Measurements from ENCODE around the gene DEFB108B.
"Not testable (repeated sequence)": the region's sequence is repeated elsewhere in the genome, so short reads cannot be mapped to it uniquely, and the experiment has no call there.

The DEFB108B gene, protein sequence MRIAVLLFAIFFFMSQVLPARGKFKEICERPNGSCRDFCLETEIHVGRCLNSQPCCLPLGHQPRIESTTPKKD

DNA sequence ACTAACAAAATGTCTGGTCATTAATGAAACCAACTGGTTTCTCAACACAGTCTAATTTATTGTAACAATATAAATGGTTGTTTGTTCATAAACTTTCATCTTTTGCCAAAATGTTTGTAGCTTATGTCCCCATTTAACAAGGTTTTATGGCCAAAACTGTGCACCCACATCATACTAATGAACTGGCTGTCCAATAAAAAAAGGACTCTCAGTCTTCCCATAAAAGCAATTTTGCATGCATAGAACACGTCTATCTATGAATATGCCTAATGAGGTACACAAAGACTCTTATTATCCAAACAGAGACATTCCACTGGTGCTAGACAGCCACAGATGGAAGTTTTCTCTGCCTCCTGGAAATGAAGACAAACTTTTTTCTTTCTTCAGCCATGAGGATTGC is at the start of gene DEFB108B:
Gene DEFB108B, plus strand, starts transcription at position 390 of the 400 bp plus-strand sequence. Its CDS starts 0 bp downstream, at position 390.
- DNase-seq: not testable (repeated sequence)

GRCh38 chr11:71786114-71786847 is 46.7 kb upstream of the DEFB108B start:
- DNase-seq: not testable (repeated sequence)

GRCh38 chr11:71786848-71787097 is 46.2 kb upstream of the DEFB108B start:
- DNase-seq: peak; percentile 94

DNA sequence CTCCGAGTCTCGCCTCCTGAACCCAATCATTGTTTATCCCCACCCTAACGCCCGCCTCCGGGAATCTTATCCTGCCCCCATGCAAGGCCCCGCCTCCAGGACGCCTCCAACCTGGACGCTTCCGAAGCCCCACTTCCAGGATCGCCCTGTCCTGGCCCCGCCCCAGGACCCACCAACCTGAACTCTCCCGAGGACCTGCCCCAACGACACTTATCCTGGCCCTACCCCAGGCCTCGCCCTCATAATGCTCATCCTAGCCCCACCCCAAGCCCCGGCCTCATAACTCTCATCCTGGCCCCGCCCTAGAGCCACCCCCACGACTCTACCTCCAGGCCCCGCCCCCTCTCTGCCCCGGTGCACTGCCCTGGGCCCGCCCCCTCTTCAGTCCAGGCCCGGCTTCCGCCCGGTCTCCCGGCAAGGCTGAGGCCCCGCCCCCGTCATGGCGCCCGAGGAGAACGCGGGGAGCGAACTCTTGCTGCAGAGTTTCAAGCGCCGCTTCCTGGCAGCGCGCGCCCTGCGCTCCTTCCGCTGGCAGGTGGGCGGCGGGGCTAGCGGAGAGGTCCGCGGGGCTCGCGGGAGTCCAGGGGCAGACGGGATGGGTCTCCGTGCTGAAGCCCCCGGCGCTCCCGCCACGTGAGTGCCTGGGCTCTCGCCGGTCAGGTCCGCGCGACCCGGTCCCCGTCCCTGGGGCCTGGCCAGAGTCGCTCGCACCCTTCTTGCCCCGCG is 45.7 kb upstream of the DEFB108B start:
- peak; percentile 94 for DNase-seq

DNA sequence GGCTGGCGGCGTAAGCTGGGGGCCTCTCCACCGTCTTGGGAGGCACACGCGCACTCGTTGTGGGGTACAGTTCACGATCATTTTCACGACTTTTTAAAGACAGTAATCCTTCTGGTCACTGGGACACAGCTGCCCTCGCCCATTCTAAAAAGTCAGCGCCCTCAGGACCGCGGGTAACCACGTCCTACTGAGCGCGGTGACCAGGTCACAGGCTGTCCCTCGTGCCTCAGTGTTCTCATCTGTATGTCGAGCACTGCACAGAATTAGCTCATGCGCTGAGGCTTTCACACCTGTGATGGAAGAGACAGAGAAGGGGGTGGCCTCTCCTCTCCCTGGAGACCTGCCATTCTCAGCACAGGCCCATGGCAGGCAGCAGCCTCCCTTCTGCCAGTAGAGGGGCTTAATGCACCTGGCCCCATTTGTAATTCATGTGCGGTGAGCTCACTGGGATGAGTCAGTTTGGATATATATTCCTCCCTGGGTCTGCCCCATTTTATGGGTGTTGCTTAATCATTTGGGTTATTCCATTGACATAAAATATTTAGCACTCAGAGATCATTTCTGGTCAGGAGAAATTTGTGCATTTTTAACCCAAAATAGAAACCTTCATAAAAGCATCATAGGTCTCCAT is 45.1 kb upstream of the DEFB108B start:
- DNase-seq: not testable (repeated sequence)

DNA sequence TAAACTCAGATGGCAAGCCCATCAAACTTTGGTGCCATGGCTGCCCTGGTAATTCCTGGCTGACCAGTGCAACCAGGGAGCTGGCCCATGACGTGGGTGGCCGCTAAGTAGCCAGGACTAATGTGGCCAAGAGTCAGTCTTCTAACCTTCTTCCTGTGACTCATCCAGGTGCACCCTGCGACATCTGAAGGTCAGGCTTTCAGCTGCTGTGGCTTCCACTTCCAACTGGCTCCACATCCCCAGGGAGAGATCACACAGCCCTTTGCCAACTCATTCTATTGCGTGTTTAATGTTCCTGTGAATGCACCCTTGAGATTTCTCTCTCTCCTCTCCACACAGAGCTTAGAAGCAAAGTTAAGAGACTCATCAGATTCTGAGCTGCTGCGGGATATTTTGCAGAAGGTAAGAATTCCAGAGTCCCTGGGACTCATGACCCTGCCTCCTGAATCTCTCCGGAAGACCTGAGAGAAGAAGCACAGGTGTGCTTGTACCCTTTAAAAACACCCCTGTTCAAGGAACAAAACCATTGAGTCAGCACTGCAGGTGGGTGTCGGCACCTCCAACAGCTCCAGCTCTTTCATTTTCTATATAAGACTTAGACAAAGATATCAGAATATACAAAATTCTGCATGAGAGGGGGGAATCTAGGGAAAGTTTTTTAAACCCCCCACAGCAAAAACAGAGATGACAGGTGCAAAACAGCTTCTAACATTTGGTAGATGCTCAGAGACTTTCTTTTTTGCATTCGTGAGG is 43.4 kb upstream of the DEFB108B start:
- DNase-seq: not testable (repeated sequence)

DNA sequence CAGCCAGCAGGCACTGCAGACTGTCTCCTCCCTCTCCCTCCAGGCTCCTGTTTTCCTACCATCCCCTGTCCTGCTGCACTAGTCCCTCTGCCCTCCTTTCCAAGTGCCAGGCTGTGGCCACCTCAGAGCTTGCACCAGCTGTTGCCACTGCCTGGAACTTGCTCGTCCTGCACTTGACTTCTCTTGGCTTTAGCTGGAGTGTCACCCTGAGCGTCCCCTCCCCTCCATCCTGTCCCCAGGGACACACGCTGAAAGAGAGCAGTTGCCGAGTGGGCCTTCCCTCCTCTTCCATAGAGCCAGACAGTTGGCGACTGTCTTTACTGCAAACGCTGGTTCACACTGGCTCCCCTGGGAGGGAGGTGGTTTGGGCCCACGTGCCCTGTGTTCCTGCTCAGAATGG is 41.9 kb upstream of the DEFB108B start:
- DNase-seq: not testable (repeated sequence)

DNA sequence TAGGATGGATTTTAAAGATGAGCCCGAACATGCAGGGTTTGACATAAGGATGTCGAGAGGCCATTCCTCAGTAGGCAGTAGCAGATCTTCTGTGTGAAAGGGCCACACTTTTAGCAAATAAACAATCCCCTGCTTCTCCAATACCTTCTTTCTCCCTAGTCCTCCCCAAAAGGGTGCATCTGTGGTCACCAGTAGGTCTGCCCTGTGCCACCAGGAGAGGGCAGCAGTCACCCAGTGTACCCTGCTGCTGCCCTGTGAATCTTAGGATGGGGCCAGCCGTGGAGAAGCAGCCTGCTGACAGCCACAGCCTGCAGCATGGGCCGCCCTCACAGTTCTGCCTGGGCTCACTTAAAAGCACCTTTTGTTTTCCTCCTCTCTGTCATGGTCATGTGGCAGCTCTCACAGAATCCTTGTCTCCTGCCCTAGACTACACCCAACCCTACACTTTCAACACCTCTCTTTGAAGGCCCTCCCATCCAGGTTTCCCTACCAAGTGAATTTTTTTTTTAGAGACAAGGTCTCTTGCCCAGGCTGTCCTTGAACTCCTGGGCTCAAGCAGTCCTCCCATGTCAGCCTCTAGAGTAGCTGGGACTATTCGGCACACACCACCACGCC is 40.3 kb upstream of the DEFB108B start:
- not testable (repeated sequence) for DNase-seq

- not testable (repeated sequence) for DNase-seq
These were observed 38.5 kb upstream of the DEFB108B start for GRCh38 chr11:71794386-71795040.

DNA sequence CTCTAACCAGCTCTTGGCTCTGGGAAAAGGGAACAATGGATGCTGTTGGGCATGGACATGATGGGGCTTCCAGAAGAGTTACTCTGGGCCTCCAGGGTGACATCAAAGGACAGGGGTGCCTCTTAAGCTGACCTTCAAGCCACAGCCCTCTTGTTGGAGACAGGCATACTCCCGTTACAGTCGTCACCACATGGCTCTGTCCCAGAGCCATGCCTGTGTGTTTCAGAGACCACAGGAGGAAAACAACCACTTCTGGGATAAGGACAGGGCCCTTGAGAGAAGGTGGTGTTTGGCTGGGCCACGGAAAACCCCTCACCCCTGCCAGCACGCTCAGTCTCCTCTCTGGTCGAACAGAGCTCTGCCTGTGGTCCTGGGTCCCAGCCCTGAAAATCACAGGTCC is 37.8 kb upstream of the DEFB108B start:
- DNase-seq: not testable (repeated sequence)

GRCh38 chr11:71796016-71796415 is 37.0 kb upstream of the DEFB108B start:
- DNase-seq: not testable (repeated sequence)

DNA sequence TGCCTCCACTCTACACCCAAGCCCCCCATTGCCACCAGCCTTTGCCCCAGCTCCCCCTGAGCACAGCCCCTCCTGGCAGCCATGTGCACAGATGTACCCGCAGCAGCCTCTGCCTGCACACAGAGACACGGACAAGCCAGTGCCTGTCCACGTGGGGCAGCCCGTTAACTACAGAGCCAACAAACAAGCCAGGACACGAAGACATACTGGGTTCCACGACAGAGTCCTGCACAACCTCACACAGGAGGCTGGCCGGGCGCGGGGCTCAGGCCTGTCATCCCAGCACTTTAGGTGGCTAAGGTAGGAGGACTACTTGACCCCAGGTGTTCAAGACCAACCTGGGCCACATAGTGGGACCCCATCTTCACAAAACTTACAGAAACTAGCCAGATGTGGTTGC is 36.2 kb upstream of the DEFB108B start:
- DNase-seq: not testable (repeated sequence)

DNA sequence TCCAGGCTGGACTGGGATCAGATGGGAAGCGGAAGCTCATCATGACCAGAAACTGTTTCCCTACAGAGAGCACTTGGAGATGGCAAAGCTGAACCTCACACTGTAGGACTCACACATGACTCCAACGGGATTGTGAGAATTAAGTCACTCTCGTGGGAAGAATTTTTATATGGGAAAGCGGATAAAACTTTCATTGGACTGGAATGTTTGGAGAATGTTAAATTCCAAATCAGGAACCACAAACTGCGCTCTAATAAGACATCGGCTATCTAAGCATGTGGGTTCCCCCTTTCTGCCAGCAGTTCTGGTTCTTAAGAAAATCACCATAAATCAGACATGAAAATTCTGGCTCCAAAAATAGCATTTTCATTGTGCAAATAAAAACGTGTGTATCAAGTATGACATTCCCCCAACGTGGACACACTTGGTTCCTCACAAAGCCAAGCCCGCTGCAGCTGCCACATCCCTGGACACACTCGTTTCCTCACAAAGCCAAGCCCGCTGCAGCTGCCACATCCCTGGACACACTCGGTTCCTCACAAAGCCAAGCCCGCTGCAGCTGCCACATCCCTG is 33.4 kb upstream of the DEFB108B start:
- DNase-seq: not testable (repeated sequence)

DNA sequence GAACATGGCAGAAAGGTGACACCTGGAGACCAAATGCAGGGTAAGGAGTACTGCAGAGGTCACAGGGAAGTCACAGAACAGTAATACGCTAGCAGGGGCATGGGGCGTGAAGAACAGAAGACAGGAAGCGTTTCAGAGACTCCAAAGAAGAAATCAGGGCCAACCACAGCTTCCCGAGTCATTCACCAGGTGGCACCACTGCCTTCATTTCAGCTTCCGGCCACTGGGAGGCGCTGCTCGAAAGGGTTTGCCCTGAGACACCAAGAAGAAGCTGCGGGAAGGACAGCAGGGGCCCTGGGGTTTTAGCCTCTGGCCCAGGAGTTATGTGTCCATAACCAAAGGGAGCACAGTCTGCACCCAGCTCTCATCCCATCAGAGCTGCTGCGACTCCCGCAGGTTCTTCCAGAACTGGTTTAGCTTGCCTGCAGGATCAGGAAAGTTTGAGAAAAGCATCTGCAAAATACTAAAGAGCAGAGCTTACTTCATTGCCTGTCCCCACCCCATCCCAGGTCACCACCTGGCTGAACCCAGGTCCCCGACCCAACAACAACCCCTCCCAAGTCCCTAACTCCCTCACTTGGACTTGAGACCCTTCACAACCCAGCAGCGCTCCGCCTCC is 32.6 kb upstream of the DEFB108B start:
- DNase-seq: not testable (repeated sequence)

- not testable (repeated sequence) for DNase-seq
These were observed 32.0 kb upstream of the DEFB108B start for GRCh38 chr11:71801026-71801425.

- DNase-seq: not testable (repeated sequence)
These were observed 30.1 kb upstream of the DEFB108B start for GRCh38 chr11:71802874-71803273.

DNA sequence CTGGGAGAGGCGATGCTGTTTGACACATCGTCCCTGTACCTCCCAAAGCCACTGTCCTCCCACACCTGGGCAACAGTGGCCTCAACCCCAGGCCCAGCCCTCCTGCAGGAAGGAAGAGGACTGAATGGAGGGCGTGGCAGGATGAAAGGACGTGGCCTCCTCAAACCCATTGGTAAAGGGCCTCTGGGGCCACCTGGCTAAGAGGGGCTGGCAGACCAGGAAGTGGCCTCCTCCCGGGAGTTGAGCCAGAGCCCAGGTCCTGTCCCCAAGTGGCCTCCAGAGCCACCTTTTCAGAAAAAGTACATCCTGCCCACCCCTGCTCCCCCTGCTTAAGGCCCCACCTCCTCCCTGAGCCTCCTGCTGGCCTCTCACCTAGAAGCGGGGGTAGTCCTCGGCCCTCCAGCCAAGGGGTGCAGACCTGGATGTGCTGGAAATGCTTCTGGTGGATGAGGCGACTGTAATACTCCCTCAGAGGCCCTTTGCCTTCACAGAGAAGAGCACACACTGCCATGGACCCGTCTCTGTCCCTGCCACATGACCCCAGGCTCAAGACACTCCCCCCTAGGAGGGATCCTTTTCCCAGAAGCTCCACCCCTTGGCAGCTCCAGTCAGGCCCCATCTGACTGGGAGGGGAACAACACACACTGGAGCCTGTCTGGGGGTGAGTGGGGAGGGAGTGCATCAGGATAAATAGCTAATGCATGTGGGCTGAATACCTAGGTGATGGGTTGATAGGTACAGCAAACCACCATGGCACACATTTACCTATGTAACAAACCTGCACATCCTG is 28.6 kb upstream of the DEFB108B start:
- not testable (repeated sequence) for DNase-seq

GRCh38 chr11:71812529-71812928 is 20.5 kb upstream of the DEFB108B start:
- DNase-seq: not testable (repeated sequence)

DNA sequence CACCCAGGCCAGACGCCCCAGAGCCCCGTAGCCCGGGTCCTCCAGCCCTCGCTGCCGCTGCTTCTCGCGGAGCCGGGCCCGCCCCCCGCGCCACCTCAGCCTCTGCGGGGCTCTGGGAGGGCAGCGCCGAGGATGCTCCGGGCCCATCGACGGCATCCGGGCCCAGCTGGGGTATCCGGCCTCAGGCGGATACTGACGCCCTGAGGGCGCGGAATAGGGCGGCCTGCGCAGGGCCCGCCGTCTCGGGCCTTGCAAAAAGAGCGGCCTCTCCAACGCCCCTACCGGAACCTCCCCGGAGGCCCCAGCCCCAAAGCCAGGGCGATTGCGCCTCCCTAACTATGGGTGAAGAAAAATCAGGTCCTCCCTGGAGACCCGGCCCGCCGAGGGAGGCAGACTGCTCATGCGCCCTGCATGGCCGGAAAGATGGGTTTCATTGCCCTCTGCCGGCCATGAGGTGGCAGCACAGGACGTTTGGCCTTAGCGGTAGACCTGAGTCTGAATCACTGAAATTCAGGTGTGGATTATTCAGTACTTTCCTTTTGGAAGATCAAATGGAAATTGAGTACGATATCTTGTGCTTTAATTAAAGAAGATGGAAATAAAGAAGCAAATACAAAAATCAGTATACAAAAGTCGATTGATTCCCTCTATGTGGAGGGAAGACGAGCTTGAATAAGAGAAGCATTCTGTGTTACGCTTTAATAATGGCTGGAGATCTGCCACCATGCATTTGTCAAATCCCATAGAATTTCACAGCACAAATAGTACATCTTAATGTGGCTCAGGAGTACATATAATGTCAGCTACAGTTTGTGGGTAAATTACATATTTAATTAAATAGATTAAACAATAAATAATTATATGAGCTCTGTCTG is 19.3 kb upstream of the DEFB108B start:
- DNase-seq: not testable (repeated sequence)

Measured in NCI-H1417 treated with DMSO at 0.1 percent for 48 hours (cell line).